ENCODE data around the gene ATG9B.
"Not testable (repeated sequence)": the region's sequence is repeated elsewhere in the genome, so short reads cannot be mapped to it uniquely, and the experiment has no call there.

Gene ATG9B

DNA sequence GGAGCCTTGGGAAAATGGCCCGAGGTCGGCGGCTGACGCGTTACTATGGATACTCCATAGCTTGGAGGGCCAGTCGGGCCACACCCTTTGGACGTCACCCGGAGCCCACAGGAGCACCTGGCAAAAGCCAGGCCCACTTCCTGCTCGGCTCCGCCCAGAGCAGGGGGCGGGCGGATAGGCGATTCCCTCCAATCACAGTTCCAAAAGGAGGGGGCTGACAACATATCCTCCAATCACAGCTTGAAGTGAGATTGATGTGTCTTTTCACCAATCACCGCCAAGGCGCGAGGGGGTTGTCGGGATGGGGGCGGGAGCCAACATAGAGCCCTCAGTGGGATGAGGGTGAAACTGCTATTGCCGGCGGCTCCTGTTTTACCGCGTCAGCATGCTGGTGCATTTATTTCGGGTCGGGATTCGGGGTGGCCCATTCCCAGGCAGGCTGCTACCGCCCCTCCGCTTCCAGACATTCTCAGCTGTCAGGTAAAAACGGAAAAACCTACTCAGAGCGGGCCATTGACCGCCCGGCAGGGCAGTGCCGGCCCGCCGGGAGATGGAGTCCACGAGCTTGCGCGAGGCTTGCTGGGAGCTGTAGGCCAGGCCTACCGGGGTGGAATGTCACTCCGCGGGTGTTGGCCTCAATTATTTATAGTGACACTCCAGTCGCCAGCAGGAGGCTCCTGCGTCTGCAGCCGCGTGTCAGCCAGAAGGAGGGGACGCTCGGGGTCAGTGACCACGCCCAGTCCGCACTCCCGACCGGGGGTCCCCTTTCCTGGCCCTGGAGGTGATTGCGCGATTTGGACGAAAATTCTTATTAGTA, 4.0 kb upstream of the ATG9B start, which contains the start of gene ABCB8:
TSS of gene ABCB8 (plus strand) at position 320 of the 817 bp plus-strand sequence. CDS start at position 386, 66 bp downstream.
- Histone ChIP-seq H3K27ac (ENCODE audit: low read depth, low read length) (peak within 1 kb of the TSS; percentile 85), H3K9ac (ENCODE audit: low read length) (peak within 1 kb of the TSS; percentile 62), H3K27me3 (ENCODE audit: control insufficient read depth, insufficient read depth, low read length) (no peaks in the 10 kb centered on the region), H3K36me3 (ENCODE audit: control insufficient read depth, insufficient read depth, low read length) (no peaks in the 10 kb centered on the region), H3K4me1 (ENCODE audit: control insufficient read depth, insufficient read depth, low read length) (peaks cover 2% of the 10 kb centered on the region), H3K4me3 (ENCODE audit: low read length) (peak within 1 kb of the TSS; percentile 96)

DNA sequence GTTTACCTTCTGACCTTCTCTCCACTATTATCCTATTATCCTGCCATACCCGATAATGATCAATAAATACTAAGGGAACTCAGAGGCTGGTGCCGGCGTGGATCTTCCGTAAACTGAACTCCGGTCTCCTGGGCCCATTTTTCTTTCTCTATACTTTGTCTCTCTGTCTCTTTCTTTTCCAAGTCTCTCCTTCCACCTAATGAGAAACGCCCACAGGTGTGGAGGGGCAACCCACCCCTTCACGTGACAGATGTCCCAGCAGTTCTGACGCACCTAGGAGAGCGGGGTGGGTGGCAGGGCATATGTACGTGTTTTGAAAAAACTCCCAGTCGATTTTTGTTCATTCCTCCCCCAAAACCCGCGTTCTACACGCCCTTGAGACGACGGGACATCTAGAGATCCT, 3.4 kb upstream of the ATG9B start:
- Histone ChIP-seq H3K27ac (ENCODE audit: low read depth, low read length) (peak overlapping the region; percentile 51), H3K4me3 (ENCODE audit: low read length) (peak overlapping the region; percentile 83), H3K9ac (ENCODE audit: low read length) (peak overlapping the region; percentile 49)

DNA sequence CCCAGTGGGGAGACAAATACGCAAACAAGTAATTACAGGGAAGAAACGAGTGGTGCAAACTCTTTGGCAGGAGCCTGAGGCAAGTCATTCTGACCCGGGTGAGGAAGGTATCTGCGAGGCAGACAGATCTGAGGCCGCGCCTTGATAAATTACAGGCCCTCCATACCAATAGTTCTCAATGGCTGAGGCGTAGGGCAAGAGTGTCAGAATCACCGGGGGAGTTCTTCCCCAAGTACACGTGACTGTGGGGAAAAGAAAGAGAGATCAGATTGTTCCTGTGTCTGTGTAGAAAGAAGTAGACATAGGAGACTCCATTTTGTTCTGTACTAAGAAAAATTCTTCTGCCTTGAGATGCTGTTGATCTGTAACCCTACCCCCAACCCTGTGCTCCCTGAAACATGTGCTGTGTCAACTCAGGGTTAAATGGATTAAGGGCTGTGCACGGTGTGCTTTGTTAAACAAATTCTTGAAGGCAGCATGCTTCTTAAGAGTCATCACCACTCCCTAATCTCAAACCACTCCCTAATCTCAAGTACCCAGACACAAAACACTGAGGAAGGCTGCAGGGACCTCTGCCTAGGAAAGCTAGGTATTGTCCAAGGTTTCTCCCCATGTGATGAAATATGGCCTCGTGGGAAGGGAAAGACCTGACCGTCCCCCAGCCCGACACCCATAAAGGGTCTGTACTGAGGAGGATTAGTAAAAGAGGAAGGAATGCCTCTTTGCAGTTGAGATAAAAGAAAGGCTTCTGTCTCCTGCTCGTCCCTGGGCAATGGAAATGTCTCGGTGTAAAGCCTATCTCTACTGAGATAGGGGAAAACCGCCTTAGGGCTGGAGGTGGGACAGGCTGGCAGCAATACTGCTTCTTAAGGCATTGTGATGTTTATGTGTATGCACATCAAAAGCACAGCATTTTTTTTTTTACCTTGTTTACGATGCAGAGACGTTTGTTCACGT, 2.8 kb upstream of the ATG9B start:
- not testable (repeated sequence) for H3K9ac ChIP-seq (ENCODE audit: low read length)

More for the DNA sequence above, 3.4 kb upstream of the ATG9B start:
- not testable (repeated sequence) for H3K27me3 ChIP-seq (ENCODE audit: control insufficient read depth, insufficient read depth, low read length); H3K4me1 ChIP-seq (ENCODE audit: control insufficient read depth, insufficient read depth, low read length); H3K36me3 ChIP-seq (ENCODE audit: control insufficient read depth, insufficient read depth, low read length)

DNA sequence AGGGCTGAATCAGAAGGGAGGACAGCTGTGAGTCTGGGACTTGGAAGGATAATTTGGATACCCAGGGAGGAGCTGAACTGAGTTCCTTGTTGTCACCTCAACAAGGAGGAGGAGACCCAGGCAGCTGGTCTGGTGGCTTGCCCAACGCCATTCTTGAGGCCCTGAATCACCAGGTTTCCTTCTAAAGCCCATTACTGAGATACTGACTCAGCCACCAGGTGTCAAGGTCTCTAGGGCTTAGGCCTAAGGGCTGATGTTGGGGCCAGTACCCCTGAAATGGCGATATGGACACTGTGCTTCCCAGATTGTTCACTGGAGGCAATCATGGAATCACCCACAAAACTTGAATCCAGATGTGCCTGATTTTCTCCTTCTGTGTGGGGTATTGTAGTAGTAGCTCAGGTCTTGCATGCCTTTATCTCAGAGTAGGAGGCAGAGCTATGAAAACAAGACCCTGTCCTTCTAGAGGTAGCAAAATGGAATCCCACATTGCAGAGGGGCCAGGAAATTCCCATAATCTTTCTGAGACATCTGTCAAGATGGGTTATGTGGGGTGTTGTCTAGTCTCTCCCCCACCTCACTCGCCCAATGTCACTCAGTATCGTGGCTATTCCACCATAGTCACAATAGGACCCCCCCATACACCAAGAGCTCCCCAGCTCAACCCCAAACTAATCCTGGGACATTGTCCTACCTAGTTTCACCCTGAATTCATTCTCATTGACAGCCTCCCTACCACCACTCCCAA, 1.8 kb upstream of the ATG9B start:
- no peak overlapping the region for H3K9ac ChIP-seq (ENCODE audit: low read length)
- no peaks in the 10 kb centered on the region for H3K27me3 ChIP-seq (ENCODE audit: control insufficient read depth, insufficient read depth, low read length)
- peaks cover 2% of the 10 kb centered on the region for H3K4me1 ChIP-seq (ENCODE audit: control insufficient read depth, insufficient read depth, low read length)
- H3K4me3 ChIP-seq (ENCODE audit: low read length) = no peak overlapping the region
- H3K36me3 ChIP-seq (ENCODE audit: control insufficient read depth, insufficient read depth, low read length) = no peaks in the 10 kb centered on the region
- no peak overlapping the region for H3K27ac ChIP-seq (ENCODE audit: low read depth, low read length)

More for the DNA sequence above, 2.8 kb upstream of the ATG9B start:
- not testable (repeated sequence) for H3K36me3 ChIP-seq (ENCODE audit: control insufficient read depth, insufficient read depth, low read length); H3K4me3 ChIP-seq (ENCODE audit: low read length); H3K4me1 ChIP-seq (ENCODE audit: control insufficient read depth, insufficient read depth, low read length); H3K27ac ChIP-seq (ENCODE audit: low read depth, low read length); H3K27me3 ChIP-seq (ENCODE audit: control insufficient read depth, insufficient read depth, low read length)

DNA sequence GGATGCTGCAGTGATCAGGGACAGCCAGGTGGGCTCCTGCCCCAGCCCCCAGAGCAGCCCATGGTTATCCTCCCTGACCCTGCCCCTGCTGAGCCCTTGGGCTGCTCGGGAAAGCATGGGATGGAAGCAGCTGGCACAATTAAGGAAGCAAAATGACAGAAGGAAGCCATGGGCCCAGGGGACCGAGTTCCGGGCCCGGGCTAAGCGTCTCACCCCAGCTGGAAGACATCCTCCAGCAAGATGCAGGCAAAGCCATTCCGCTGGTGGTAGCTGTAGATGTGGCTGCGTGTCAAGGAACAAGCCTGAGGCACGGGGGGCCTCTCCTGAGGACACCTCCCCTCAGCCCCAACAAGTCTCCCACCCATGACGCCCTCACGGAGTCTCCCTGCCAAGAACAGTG, 1.1 kb downstream of the ATG9B start:
- Histone ChIP-seq H3K36me3 (ENCODE audit: control insufficient read depth, insufficient read depth, low read length) (no peaks in the 10 kb centered on the region), H3K27ac (ENCODE audit: low read depth, low read length) (no peak overlapping the region), H3K4me3 (ENCODE audit: low read length) (no peak overlapping the region), H3K4me1 (ENCODE audit: control insufficient read depth, insufficient read depth, low read length) (peaks cover 3% of the 10 kb centered on the region), H3K9ac (ENCODE audit: low read length) (no peak overlapping the region), H3K27me3 (ENCODE audit: control insufficient read depth, insufficient read depth, low read length) (peaks cover 6% of the 10 kb centered on the region)

DNA sequence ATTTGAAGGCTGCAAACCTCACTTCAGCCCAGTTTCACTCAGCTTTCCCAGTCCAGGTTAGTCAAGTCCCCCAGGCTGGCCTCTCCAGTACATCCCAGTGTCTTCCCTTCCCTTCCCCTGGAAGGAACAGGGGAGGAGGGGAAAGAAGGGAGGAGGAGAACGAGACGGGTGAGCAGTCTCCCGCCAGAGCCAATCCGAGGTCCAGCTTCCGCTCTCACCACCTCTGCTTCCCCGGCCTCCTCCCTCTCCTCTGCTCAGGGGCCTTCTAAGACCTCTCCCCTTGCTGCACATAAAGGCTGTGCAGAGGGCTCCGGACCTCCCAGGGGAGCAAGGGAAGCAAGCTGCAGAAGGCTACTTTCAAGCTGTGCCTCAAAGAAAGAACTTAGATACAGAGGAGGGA, 4.1 kb downstream of the ATG9B start:
- Histone ChIP-seq H3K36me3 (ENCODE audit: control insufficient read depth, insufficient read depth, low read length) (no peaks in the 10 kb centered on the region), H3K27me3 (ENCODE audit: control insufficient read depth, insufficient read depth, low read length) (peaks cover 19% of the 10 kb centered on the region), H3K4me3 (ENCODE audit: low read length) (no peak overlapping the region), H3K27ac (ENCODE audit: low read depth, low read length) (no peak overlapping the region), H3K9ac (ENCODE audit: low read length) (no peak overlapping the region), H3K4me1 (ENCODE audit: control insufficient read depth, insufficient read depth, low read length) (peaks cover 6% of the 10 kb centered on the region)

DNA sequence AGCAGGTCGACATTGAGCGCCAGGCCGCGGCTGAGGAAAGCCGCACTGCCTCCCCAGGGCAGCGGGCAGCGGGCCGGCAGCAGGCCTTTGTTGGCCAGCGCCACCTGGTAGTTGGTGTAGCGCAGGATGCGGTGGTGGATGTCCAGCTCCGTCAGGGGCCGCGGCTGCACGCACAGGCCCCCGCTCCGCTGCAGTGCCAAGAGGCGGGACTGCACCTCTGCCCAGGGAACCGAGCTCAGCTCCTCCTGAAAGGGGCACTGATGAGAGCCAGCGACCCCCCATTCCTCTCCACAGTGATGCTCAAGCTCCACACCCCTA, 5.2 kb downstream of the ATG9B start:
- no peak overlapping the region for H3K27ac ChIP-seq (ENCODE audit: low read depth, low read length)
- peaks cover 20% of the 10 kb centered on the region for H3K27me3 ChIP-seq (ENCODE audit: control insufficient read depth, insufficient read depth, low read length)
- H3K36me3 ChIP-seq (ENCODE audit: control insufficient read depth, insufficient read depth, low read length) = no peaks in the 10 kb centered on the region
- H3K9ac ChIP-seq (ENCODE audit: low read length) = no peak overlapping the region
- H3K4me1 ChIP-seq (ENCODE audit: control insufficient read depth, insufficient read depth, low read length) = peaks cover 6% of the 10 kb centered on the region
- H3K4me3 ChIP-seq (ENCODE audit: low read length) = peak overlapping the region; percentile 39

DNA sequence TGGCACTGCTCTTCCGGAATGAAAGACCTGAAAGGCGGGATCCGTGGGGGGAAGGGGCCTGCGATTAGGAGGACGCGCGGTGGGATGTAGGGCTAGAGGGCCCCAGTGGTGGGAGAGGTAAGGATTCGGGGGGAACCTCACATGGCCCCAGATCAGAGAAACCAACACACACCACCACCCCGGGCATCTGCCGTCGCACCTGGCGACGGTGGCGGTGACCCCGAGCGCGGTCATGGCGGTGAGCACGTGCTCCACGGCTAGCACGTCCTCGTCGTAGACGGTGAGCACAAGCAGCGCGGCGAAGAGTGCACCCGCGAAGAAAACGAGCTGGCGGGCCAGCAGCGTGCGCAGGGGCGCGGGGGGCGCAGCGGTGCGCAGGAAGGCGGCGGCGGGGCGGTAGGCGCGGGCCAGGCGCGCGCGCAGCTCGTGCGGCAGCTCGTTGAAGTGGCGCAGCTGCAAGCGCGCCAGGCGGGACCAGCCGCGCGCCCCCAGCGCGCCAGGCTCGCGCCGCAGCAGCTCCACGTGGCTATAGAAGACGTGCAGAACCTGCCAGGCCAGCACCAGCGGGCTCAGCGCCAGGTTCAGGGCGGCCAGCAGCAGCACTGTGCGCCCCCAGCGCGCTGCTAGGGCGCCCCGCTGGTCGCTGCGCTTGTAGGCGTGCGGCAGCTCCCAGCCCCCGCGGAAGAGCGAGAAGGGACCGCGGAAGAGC, 5.7 kb downstream of the ATG9B start:
- H3K27me3 ChIP-seq (ENCODE audit: control insufficient read depth, insufficient read depth, low read length) = peaks cover 23% of the 10 kb centered on the region
- H3K4me1 ChIP-seq (ENCODE audit: control insufficient read depth, insufficient read depth, low read length) = peaks cover 6% of the 10 kb centered on the region
- peak overlapping the region; percentile 39 for H3K4me3 ChIP-seq (ENCODE audit: low read length)
- no peak overlapping the region for H3K9ac ChIP-seq (ENCODE audit: low read length)
- no peaks in the 10 kb centered on the region for H3K36me3 ChIP-seq (ENCODE audit: control insufficient read depth, insufficient read depth, low read length)
- H3K27ac ChIP-seq (ENCODE audit: low read depth, low read length) = no peak overlapping the region

DNA sequence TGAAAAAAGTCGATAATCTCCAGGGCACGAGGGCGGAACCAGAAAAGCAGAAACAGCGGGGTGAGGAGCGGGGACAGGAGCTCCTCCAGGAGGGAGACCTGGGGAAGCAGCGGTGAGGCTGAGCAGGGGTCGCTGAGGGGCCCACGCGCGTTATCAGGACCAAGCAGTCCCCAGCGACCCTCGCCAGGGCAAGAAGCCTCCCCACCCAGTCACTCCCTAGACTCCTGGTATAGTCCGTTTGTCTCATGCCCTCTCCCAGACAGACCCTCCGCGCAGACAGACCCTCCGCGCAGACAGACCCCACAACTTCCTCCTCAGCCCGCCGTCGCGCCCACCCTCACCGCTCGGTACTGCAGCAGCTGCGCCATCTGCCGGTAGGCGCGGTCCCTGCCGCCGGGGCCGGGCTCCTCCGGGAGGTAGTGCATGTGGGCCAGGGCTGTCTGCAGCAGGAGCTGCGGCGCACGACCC, 6.3 kb downstream of the ATG9B start:
- peak overlapping the region; percentile 47 for H3K4me3 ChIP-seq (ENCODE audit: low read length)
- no peak overlapping the region for H3K9ac ChIP-seq (ENCODE audit: low read length)
- no peak overlapping the region for H3K27ac ChIP-seq (ENCODE audit: low read depth, low read length)
- H3K4me1 ChIP-seq (ENCODE audit: control insufficient read depth, insufficient read depth, low read length) = peaks cover 6% of the 10 kb centered on the region
- H3K36me3 ChIP-seq (ENCODE audit: control insufficient read depth, insufficient read depth, low read length) = no peaks in the 10 kb centered on the region
- peaks cover 23% of the 10 kb centered on the region for H3K27me3 ChIP-seq (ENCODE audit: control insufficient read depth, insufficient read depth, low read length)

DNA sequence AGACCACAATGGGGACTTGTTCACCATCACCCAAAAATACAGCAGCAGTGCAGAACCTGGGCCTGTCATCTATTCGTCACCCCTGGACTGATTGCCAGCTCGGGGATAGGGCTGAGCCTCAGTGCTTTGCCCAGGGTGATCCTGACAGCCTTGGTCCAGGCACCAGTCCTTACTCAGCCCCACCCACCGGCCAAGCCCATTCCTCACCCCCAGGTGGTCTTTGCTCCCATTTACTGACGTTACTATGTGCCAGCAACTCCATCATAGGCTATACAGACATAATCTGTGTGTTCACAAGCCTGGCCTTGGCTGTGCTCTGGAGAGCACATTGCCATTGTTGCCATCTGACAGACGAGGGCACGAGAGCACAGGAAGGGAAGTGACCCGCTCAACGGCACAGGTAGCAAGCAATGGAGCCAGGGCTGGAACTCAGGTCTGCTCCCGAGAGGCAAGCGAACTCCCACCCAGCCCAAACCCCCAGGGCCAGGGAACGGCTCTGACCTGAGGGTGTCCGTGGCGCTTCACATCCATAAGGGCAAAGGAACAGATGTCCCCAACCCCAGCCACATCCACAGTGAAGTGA, 6.8 kb downstream of the ATG9B start:
- H3K9ac ChIP-seq (ENCODE audit: low read length) = no peak overlapping the region
- peaks cover 23% of the 10 kb centered on the region for H3K27me3 ChIP-seq (ENCODE audit: control insufficient read depth, insufficient read depth, low read length)
- peaks cover 6% of the 10 kb centered on the region for H3K4me1 ChIP-seq (ENCODE audit: control insufficient read depth, insufficient read depth, low read length)
- no peak overlapping the region for H3K27ac ChIP-seq (ENCODE audit: low read depth, low read length)
- peak overlapping the region; percentile 47 for H3K4me3 ChIP-seq (ENCODE audit: low read length)
- no peaks in the 10 kb centered on the region for H3K36me3 ChIP-seq (ENCODE audit: control insufficient read depth, insufficient read depth, low read length)

DNA sequence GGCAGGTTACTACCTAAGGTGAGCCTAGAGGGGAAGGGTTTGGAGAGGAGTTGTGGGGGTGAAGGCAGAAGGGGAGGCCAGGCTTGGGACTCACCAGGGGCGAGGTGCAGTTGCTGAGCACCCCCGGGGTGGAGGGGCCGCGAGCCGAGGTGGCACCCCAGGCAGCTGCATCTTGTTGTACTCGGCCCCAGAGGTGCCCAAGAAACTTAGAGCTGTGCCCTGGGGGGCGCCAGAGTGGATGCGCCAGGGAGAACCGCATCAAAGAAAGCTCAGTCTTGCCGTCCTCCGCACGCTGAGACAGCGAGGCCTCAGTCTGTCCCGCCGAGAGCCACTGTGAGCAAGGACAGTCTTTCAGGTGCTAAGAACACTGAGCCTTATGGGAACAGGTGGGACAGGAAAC, 7.4 kb downstream of the ATG9B start:
- Histone ChIP-seq H3K9ac (ENCODE audit: low read length) (no peak overlapping the region), H3K27me3 (ENCODE audit: control insufficient read depth, insufficient read depth, low read length) (peaks cover 23% of the 10 kb centered on the region), H3K36me3 (ENCODE audit: control insufficient read depth, insufficient read depth, low read length) (no peaks in the 10 kb centered on the region), H3K27ac (ENCODE audit: low read depth, low read length) (no peak overlapping the region), H3K4me1 (ENCODE audit: control insufficient read depth, insufficient read depth, low read length) (peaks cover 6% of the 10 kb centered on the region), H3K4me3 (ENCODE audit: low read length) (no peak overlapping the region)

All from rectal smooth muscle tissue (tissue), 1 donor.